ENCODE measurements around the gene AFAP1. TPM values are rescaled to one million over a fixed set of nuclear protein-coding genes. Genes with fewer than 3 reads are reported as not detected.

The AFAP1 gene
- total RNA-seq, 1 donor from 2014 or later, result 6.8 TPM

GRCh38 chr4:7815562-7815961 is 124.1 kb downstream of the AFAP1 start:
- Histone ChIP-seq H3K36me3 (ENCODE audit: control insufficient read depth, insufficient read depth, low read length) (peaks cover 8% of the 10 kb centered on the region), H3K27me3 (ENCODE audit: control insufficient read depth, insufficient read depth, low read length) (no peaks in the 10 kb centered on the region), H3K4me3 (ENCODE audit: low read depth, low read length) (no peak overlapping the region)
- TF ChIP-seq CTCF (IDR thresholded peaks at IDR 0.05; ENCODE audit: insufficient read depth, low read length, severe bottlenecking), result no peak
- DNase-seq (ENCODE audit: low read depth) (peak; percentile 55), FAIRE-seq (no peak)

GRCh38 chr4:7814451-7814850 is 125.2 kb downstream of the AFAP1 start:
- no peak for TF ChIP-seq CTCF (IDR thresholded peaks at IDR 0.05; ENCODE audit: insufficient read depth, low read length, severe bottlenecking)
- peak; percentile 52 for FAIRE-seq
- Histone ChIP-seq H3K4me3 (ENCODE audit: low read depth, low read length) (no peak overlapping the region), H3K27me3 (ENCODE audit: control insufficient read depth, insufficient read depth, low read length) (no peaks in the 10 kb centered on the region), H3K36me3 (ENCODE audit: control insufficient read depth, insufficient read depth, low read length) (peaks cover 8% of the 10 kb centered on the region)
- DNase-seq (ENCODE audit: low read depth), result no peak

GRCh38 chr4:7813674-7814073 is 126.0 kb downstream of the AFAP1 start:
- H3K4me3 ChIP-seq (ENCODE audit: low read depth, low read length), result no peak overlapping the region
- H3K27me3 ChIP-seq (ENCODE audit: control insufficient read depth, insufficient read depth, low read length), result no peaks in the 10 kb centered on the region
- no peak for TF ChIP-seq CTCF (IDR thresholded peaks at IDR 0.05; ENCODE audit: insufficient read depth, low read length, severe bottlenecking)
- H3K36me3 ChIP-seq (ENCODE audit: control insufficient read depth, insufficient read depth, low read length), result peaks cover 10% of the 10 kb centered on the region
- FAIRE-seq (peak; percentile 76), DNase-seq (ENCODE audit: low read depth) (peak; percentile 61)

- TF ChIP-seq CTCF (IDR thresholded peaks at IDR 0.05; ENCODE audit: insufficient read depth, low read length, severe bottlenecking), result no peak
- Histone ChIP-seq H3K27me3 (ENCODE audit: control insufficient read depth, insufficient read depth, low read length) (no peaks in the 10 kb centered on the region), H3K4me3 (ENCODE audit: low read depth, low read length) (no peak overlapping the region), H3K36me3 (ENCODE audit: control insufficient read depth, insufficient read depth, low read length) (peaks cover 12% of the 10 kb centered on the region)
- no peak for FAIRE-seq
- DNase-seq (ENCODE audit: low read depth), result no peak
These were observed 126.7 kb downstream of the AFAP1 start for GRCh38 chr4:7812921-7813320.

- FAIRE-seq, result no peak
- H3K36me3 ChIP-seq (ENCODE audit: control insufficient read depth, insufficient read depth, low read length), result peaks cover 16% of the 10 kb centered on the region
These were observed 127.3 kb downstream of the AFAP1 start for GRCh38 chr4:7812231-7812857.

More at GRCh38 chr4:7812231-7812857, 127.3 kb downstream of the AFAP1 start:
- no peak overlapping the region for H3K4me3 ChIP-seq (ENCODE audit: low read depth, low read length)
- no peak for TF ChIP-seq CTCF (IDR thresholded peaks at IDR 0.05; ENCODE audit: insufficient read depth, low read length, severe bottlenecking)
- H3K27me3 ChIP-seq (ENCODE audit: control insufficient read depth, insufficient read depth, low read length), result no peaks in the 10 kb centered on the region
- DNase-seq (ENCODE audit: low read depth), result no peak

Measured in bronchial epithelial cell (primary cell).